Ecto neural progenitor cell (in vitro differentiated cells): Measurements from ENCODE around the gene HINT1.
"Not testable (repeated sequence)": the region's sequence is repeated elsewhere in the genome, so short reads cannot be mapped to it uniquely, and the experiment has no call there.

Experiments used
- DNase-seq: peaks from one replicate; pipeline ENCODE4 v3.0.0-alpha.2; 2018; ENCODE audit warnings: low spot score

Gene HINT1

GRCh38 chr5:131165119-131165727 lies at the start of gene HINT1:
TSS of gene HINT1 (minus strand) at chr5:131165256. CDS start at chr5:131165205, 51 bp downstream.
- peak; percentile 96 for DNase-seq

- no peak for DNase-seq
These were observed 49.7 kb upstream of the HINT1 start for GRCh38 chr5:131214609-131215227.

DNA sequence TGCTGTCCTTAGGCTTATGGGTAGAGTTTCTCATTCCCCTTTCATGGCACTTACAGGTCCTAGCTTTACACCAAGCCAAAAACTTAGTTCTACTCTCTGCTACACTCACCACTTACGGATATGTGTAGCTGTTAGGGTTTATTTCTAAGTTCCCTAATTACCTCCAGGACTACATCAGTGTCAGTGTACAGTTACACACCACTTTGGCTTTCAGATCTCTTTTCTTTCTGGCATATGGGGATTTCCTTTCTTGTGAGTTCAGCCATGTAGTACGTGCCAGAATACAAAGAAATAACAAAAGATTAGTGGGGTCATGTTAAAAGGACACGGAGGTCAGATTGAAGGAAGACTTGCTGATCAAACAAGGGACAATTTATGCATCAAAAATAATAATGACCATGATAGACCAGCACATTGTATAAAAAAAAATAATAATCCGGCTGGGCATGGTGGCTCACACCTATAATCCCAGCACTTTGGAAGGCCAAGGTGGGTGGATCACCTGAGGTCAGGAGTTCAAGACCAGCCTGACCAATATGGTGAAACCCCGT lies 47.5 kb upstream of the HINT1 start:
- DNase-seq, result no peak

DNA sequence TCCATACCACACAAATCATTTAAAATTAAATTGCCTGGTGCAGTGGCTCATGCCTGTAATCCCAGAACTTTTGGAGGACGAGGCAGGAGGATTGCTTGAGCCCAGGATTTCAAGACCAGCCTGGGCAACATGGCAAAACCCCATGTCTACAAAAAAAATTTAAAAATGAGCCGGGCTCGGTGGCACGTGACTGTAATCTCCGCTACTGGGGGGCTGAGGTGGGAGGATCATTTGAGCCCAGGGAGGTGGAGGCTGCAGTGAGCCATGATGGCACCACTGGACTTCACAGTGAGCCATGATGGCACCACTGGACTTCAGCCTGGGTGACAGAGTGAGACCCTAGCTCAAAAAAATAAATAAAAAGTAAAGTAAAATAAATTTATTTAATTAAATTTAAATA lies 46.6 kb upstream of the HINT1 start:
- no peak for DNase-seq

DNA sequence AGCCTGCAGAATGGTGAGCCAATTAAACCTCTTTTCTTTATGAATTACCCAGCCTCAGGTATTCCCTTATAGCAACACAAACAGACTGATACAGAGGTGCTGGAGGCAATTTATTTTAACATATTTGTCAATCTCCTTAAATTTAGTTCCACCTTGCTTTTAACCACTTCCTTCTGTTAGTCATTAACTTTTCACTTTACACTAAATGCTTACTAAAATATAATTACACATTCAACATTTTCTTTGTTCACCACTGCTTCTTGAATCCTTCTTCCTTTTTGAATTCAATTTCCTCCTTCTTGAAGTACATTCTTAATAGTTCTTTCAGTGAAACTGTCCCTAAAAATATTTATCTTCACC lies 45.1 kb upstream of the HINT1 start:
- no peak for DNase-seq

DNA sequence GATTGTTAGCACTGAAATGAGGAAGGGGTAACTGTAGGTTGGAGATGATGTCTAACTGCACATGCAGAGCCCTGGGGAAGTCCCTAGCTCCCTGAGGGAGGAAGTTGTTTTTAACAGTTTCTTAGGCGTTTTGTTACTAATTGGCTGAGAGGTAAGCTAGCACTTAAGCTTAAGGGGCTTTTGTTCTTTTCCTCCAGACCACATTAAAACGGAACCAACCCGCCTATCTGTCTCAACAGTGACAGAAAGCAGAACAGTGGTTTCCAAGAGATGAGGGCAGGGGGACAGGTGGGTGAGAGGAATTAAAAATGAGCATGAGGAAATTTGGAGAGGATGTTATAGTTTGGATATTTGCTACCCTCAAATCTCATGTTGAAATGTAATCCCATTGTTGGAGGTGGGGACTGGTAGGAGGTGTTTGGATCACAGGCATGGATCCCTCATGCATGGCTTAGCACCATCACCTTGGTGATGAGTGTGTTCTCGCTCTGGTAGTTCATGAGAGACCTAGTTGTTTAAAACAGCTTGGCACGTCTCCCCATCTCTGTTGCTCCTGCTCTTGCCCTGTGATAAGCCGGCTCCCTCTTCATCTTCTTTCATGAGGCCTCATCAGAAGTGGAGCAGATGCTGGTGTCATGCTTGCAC lies 44.6 kb upstream of the HINT1 start:
- no peak for DNase-seq

DNA sequence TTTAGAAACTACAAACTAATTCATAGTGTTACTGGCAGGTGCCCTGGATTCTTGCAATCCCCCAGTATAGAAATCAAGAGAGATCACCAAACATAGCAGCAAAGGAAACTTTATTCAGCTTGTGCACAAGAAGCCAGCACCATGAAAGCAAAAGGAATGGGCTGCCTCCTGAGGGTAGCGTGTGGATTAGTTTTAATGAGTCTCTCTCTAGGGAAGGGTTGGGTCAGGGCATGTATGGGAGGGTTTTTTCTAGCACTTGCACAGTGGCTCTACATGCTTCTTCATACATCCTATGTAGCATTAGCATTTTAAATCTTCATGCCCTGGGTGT lies 44.1 kb upstream of the HINT1 start:
- DNase-seq, result no peak

DNA sequence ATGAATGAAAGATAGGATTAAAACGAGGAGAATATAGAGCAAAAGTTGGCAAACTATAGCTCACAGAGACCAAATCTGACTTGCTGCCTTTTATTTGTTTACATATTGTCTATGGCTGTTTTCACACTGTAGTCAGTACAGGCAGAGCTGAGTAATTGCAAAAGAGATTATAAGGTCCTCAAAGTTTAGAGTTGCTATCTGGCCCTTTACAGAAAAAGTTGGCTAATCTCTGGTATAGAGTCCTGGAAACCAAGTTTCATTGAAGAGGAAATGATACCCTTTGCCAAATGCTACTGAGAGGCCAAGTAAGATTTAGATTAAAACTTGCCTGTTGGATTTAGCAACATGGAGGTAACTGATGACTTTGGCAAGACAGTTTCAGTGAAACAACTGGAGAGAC lies 41.7 kb upstream of the HINT1 start:
- no peak for DNase-seq

DNA sequence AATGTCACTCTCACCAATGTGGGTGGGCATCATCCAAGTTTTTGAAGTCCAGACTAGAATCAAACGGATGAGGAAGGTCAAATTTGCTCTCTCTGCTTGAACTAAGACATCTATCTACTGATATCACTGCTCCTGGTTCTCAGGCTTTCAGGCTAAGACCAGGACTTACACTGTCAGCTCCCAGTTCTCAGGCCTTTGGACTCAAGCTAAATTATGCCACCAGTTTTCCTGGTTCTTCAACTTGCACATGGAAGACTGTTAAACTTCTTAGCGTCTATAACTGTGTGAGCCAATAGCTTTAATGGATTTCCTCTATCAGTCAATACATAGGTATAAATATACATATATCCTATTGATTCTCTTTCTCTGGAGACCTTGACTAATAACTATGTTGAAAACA lies 41.0 kb upstream of the HINT1 start:
- no peak for DNase-seq

DNA sequence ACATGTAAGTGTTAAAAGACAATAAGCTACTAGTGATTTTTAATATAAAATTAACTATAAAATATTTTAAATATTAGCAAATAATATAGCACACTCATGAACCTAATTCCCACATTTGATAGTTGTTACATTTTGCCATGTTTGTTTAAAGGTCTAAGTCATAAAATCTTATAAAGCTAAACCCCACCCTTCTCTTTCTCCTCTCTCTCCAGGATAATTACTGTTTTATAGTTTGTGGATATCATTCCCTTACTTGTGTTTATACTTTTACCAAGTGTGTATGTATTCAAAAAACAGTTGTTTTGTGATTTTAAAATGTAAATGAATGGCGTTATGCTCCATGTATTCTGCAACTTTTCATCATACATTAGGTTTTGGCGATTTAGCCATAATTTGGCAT lies 39.9 kb upstream of the HINT1 start:
- DNase-seq, result no peak

DNA sequence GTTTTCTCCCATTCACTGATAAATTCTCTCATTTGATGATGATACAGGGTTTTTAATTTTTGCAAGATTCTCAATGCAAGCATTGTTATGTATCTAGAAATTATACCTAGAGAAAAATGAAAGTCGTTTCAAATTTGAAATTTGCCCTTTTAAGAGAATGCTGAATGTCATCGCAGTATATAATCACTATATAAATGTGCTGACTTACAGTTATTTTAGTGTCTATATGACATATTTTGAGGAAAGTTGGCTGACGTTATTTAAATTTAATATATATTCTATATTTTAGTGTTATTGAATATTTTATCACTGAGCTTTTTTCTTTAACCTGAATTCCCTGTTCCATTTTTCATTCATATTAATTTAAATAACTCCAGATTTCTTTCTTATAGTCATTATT lies 35.5 kb upstream of the HINT1 start:
- no peak for DNase-seq

DNA sequence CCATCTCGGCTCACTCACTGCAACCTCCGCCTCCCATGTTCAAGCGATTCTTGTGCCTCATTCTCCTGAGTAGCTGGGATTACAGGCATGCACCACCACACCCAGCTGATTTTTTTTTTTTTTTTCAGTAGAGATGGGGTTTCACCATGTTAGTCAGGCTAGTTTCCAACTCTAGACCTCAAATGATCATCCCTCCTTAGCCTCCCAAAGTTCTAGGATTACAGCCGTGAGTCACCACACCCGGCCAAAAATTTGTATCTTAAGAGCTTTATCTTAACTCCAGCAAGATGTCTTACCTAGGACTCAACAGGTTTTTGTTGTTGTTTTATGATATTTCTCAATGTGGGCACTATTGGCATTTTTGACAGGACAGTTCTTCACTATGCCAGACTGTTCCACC lies 33.6 kb upstream of the HINT1 start:
- no peak for DNase-seq

DNA sequence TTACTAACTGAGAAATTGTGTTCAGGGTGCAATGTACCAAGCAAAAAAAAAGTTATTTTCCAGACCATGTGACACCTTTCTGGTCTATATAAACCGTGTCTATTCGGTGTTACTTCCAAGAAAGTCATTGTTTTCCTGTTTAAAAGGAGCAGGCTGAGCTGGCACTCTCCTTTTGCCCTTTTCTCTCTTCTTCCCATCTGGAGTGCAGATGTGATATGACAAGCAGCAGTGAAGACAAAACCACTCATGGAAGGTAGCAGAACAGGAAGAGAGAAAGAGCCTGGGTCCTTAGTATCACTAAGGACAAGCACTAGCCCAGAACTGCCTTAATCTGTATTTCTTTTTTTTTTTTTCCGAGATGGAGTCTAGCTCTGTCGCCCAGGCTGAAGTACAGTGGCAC lies 31.3 kb upstream of the HINT1 start:
- DNase-seq, result no peak

DNA sequence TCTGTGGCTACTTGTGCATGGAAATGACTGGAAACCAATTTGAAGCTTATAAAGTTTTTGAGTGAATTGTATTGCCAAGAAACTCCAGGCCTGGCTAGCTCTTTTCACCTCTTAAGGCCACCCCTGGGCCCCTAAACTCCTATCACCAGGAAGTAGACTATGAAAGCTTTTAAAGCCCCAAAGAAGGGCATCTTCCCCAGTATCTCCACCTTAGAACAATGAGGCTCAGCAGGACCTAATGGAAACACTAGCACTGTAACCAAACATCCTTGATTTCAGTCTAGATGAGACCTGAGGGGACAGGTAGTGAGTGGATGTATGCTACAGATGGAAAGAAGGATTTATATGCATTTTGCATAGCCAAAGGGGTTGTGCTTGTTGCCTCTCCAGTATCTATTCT lies 30.6 kb upstream of the HINT1 start:
- DNase-seq, result no peak

DNA sequence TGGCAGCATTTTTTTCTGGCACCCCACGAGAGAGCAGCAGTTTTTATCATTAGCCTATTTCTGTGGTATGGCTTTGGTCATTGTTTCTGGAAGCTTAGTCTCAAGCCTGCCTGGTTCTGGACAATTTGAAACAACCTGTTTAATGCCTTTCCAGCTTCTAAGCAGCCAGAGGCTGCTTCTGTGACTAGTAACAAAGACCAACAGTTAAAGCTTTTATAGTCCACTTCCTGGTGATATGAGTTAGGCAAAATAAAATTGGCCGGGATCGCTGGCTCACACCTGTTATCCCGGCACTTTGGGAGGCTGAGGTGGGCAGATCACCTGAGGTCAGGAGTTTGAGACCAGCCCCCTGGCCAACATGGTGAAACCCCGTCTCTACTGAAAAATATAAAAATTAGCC lies 29.7 kb upstream of the HINT1 start:
- DNase-seq, result no peak

DNA sequence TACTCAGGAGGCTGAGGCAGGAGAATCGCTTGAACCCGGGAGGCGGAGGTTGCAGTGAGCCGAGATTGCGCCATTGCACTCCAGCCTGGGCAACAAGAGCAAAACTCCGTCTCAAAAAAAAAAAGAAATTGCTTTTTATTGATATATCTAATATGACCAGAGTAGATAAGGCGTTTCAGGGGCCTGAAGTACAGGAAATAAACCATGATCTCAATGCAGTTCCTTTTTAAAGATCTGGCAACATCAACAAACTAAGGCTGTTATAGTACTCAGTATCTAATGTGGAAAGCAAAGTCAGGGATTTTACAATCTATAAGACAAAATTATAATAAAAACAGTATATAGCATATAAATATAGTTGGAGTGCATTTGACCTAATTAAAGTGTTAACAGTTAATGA lies 28.8 kb upstream of the HINT1 start:
- DNase-seq, result not testable (repeated sequence)

GRCh38 chr5:131193106-131193505 lies 28.1 kb upstream of the HINT1 start:
- no peak for DNase-seq

DNA sequence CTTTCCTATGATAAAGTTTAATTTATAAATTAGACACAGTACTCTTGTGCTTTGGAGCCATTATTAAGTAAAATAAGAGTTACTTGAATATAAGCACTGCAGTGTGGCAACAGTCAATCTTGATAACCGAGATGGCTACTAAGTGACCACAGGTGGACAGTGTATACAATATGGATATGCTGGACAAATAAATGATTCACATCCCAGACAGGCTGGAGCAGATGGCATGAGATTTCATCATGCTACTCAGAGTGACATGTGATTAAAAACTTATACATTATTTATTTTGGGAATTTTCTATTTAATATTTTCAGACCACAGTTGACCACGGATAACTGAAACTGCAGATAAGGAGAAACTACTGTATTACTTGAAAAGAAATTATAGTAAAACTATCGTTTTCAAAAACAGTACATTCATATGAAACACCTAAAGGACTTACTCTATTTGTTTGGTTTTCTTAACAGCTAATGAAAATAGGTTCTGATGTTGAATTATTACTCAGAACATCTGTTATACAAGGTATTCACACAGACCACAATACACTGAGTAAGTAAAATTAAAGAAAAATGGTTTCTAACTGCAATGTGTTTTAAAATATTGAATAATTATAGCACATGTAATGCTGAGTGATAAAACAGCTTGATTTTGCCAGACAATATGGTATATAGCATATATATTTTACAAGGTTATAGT lies 21.7 kb upstream of the HINT1 start:
- DNase-seq, result no peak

GRCh38 chr5:131185523-131186104 lies 20.6 kb upstream of the HINT1 start:
- no peak for DNase-seq

DNA sequence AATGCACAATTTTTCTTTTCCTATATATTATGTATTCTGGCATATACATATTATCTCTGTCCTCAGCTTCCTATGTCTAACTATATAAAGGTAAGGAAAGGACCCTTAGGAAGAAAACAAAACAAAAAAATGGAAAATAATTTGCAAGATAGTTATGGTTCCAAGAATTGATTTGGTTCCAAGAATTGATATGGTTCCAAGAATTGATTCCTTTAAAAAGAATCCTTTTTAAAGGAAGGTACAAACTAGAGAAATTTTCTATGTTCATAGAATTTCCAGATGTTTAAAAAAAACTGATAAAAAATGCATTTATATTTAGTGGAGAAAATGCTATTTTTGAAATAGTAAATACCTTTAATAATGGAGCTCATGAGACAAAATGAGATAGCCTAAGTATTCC lies 17.8 kb upstream of the HINT1 start:
- no peak for DNase-seq

DNA sequence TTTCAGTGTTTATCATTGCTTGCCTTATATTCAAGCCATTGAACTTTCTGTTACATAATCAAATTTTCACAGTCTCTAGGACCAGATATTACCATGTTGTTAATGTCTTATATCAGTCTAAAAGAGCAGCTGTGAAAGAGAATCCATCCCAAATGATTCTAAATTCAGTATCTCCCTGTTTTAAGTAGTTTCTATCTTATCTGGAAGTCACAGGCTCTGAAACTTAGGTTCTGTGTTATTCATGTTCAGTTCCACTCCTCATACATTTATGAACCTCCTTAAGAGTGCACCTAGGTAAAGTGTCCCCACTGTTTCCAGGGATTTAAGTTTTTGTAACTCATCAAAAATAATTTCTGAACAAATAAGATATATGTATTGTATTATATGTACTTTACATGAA lies 15.4 kb upstream of the HINT1 start:
- no peak for DNase-seq

GRCh38 chr5:131171276-131171810 lies 6.3 kb upstream of the HINT1 start:
- DNase-seq, result no peak
